PFSK-1 (cell line): Measurements from ENCODE around the gene PLAAT1.

Source experiments
- POLR2AphosphoS5 ChIP-seq: IDR thresholded peaks from 2 replicates; pipeline ENCODE4 v1.6.1; 2012; ENCODE audit warnings: low read depth, mild to moderate bottlenecking, control low read depth, low read length, moderate library complexity
- SIN3A ChIP-seq: IDR thresholded peaks from 2 replicates; pipeline ENCODE4 v1.6.1; 2012; ENCODE audit warnings: mild to moderate bottlenecking, low read length, moderate library complexity, borderline replicate concordance; ENCODE audit not compliant: insufficient read depth
- TF ChIP-seq, protein P1 (sequence below), 2 experiments: IDR thresholded peaks; 2 replicates each; pipeline versions ENCODE4 v1.6.1 to v1.8.0; 2011 to 2012; ENCODE audit warnings: low read depth in 2 of 2, low read length in 2 of 2, control low read depth in 1 of 2, inconsistent platforms in 1 of 2, mild to moderate bottlenecking in 1 of 2, moderate library complexity in 1 of 2; ENCODE audit not compliant: insufficient read depth in 1 of 2

DNA sequence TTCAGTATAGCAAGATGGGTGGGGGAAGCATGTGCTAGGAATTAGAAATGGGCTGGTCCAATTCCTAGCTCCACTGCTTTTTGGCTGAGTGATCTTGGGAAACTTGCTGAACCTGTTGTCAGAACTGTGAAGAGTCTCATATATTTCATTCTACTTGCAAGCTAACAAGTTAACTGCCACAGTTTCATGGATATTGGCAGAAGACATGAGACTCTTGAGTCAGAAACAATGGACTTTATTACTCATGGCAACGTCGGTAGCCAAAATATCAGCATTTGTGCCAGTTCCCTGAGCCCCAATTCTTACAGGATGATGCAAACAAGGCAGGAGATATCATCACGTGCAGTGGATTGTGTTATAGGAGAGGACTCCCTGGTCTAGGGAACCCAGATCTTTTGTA, 26.6 kb upstream of the PLAAT1 start:
- TF ChIP-seq SIN3A (no peak), POLR2AphosphoS5 (no peak)
- TF ChIP-seq, protein P1, sequence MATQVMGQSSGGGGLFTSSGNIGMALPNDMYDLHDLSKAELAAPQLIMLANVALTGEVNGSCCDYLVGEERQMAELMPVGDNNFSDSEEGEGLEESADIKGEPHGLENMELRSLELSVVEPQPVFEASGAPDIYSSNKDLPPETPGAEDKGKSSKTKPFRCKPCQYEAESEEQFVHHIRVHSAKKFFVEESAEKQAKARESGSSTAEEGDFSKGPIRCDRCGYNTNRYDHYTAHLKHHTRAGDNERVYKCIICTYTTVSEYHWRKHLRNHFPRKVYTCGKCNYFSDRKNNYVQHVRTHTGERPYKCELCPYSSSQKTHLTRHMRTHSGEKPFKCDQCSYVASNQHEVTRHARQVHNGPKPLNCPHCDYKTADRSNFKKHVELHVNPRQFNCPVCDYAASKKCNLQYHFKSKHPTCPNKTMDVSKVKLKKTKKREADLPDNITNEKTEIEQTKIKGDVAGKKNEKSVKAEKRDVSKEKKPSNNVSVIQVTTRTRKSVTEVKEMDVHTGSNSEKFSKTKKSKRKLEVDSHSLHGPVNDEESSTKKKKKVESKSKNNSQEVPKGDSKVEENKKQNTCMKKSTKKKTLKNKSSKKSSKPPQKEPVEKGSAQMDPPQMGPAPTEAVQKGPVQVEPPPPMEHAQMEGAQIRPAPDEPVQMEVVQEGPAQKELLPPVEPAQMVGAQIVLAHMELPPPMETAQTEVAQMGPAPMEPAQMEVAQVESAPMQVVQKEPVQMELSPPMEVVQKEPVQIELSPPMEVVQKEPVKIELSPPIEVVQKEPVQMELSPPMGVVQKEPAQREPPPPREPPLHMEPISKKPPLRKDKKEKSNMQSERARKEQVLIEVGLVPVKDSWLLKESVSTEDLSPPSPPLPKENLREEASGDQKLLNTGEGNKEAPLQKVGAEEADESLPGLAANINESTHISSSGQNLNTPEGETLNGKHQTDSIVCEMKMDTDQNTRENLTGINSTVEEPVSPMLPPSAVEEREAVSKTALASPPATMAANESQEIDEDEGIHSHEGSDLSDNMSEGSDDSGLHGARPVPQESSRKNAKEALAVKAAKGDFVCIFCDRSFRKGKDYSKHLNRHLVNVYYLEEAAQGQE (IDR thresholded peaks at IDR 0.05; ENCODE audit: insufficient read depth in 1 of 2, low read depth in 2 of 2, low read length in 2 of 2) = no peak
